Measurements from ENCODE around the gene NALCN. TPM values are rescaled to one million over a fixed set of nuclear protein-coding genes. Genes with fewer than 3 reads are reported as not detected.
A peak's percentile ranks its signal among the peaks of the same experiment; 100 is the strongest.

Gene NALCN
- total and polyA plus RNA-seq, 2 donors (not counting 1 experiment from before 2014, with no cell fraction given), result 1.5 to 2.7 TPM

- peak; percentile 86 to 96 for DNase-seq (ENCODE audit: low read depth in 2 of 2)
- Histone ChIP-seq H3K4me3 (replicated peaks in 1 of 4; ENCODE audit: control extremely low read depth in 1 of 4, insufficient read depth in 1 of 4, low read depth in 3 of 4, low read length in 4 of 4) (no peak overlapping the region), H3K79me2 (ENCODE audit: control insufficient read depth, insufficient read depth, low read length) (peaks cover 12% of the 10 kb centered on the region), H3K27ac (ENCODE audit: insufficient read depth, low read length) (peak overlapping the region; percentile 66), H4K20me1 (ENCODE audit: control insufficient read depth, extremely low read depth, insufficient read depth, low read length) (no peaks in the 10 kb centered on the region), H3K36me3 (ENCODE audit: control insufficient read depth, insufficient read depth, low read length) (no peaks in the 10 kb centered on the region), H3K27me3 (ENCODE audit: control insufficient read depth, insufficient read depth, low read length) (no peaks in the 10 kb centered on the region), H2AFZ (ENCODE audit: low read length) (no peak overlapping the region), H3K9me3 (ENCODE audit: control insufficient read depth, insufficient read depth, low read depth, low read length) (no peaks in the 10 kb centered on the region), H3K9ac (ENCODE audit: insufficient read depth, low read length) (no peak overlapping the region), H3K4me2 (ENCODE audit: extremely low read depth, insufficient read depth, low read length) (peak overlapping the region; percentile 66), H3K4me1 (ENCODE audit: control insufficient read depth, extremely low read depth, insufficient read depth, low read length) (peaks cover 24% of the 10 kb centered on the region)
- TF ChIP-seq CTCF (conservative IDR thresholded peaks at IDR 0.05 in 1 of 2, IDR thresholded peaks at IDR 0.05 in 1 of 2; ENCODE audit: low read depth in 1 of 2, low read length in 2 of 2), result no peak
- no peak for TF ChIP-seq EZH2 (IDR thresholded peaks at IDR 0.05; ENCODE audit: low read length, missing control alignments)
Measured at GRCh38 chr13:101449790-101450748, 33.8 kb upstream of the NALCN start.

GRCh38 chr13:101447852-101448251 lies 31.5 kb upstream of the NALCN start:
- DNase-seq (ENCODE audit: low read depth in 2 of 2), result peak; percentile 36 to 50
- TF ChIP-seq CTCF (conservative IDR thresholded peaks at IDR 0.05 in 1 of 2, IDR thresholded peaks at IDR 0.05 in 1 of 2; ENCODE audit: low read depth in 1 of 2, low read length in 2 of 2), result no peak
- no peak for TF ChIP-seq EZH2 (IDR thresholded peaks at IDR 0.05; ENCODE audit: low read length, missing control alignments)
- H3K4me1 ChIP-seq (ENCODE audit: control insufficient read depth, extremely low read depth, insufficient read depth, low read length), result peaks cover 18% of the 10 kb centered on the region

GRCh38 chr13:101434486-101434885 lies 18.2 kb upstream of the NALCN start:
- TF ChIP-seq CTCF (conservative IDR thresholded peaks at IDR 0.05 in 1 of 2, IDR thresholded peaks at IDR 0.05 in 1 of 2; ENCODE audit: low read depth in 1 of 2, low read length in 2 of 2) (no peak), EZH2 (IDR thresholded peaks at IDR 0.05; ENCODE audit: low read length, missing control alignments) (no peak)
- no peaks in the 10 kb centered on the region for H3K36me3 ChIP-seq (ENCODE audit: control insufficient read depth, insufficient read depth, low read length)
- H3K4me3 ChIP-seq (replicated peaks in 1 of 4; ENCODE audit: control extremely low read depth in 1 of 4, insufficient read depth in 1 of 4, low read depth in 3 of 4, low read length in 4 of 4), result no peak overlapping the region
- H3K4me1 ChIP-seq (ENCODE audit: control insufficient read depth, extremely low read depth, insufficient read depth, low read length), result no peaks in the 10 kb centered on the region
- no peaks in the 10 kb centered on the region for H3K79me2 ChIP-seq (ENCODE audit: control insufficient read depth, insufficient read depth, low read length)
- no peaks in the 10 kb centered on the region for H3K9me3 ChIP-seq (ENCODE audit: control insufficient read depth, insufficient read depth, low read depth, low read length)
- DNase-seq (ENCODE audit: low read depth in 2 of 2), result peak in 1 of 2 donors; percentile 81
- H4K20me1 ChIP-seq (ENCODE audit: control insufficient read depth, extremely low read depth, insufficient read depth, low read length), result no peaks in the 10 kb centered on the region
- H3K27me3 ChIP-seq (ENCODE audit: control insufficient read depth, insufficient read depth, low read length), result no peaks in the 10 kb centered on the region
- no peak overlapping the region for H3K27ac ChIP-seq (ENCODE audit: insufficient read depth, low read length)
- H2AFZ ChIP-seq (ENCODE audit: low read length), result no peak overlapping the region
- no peak overlapping the region for H3K4me2 ChIP-seq (ENCODE audit: extremely low read depth, insufficient read depth, low read length)
- H3K9ac ChIP-seq (ENCODE audit: insufficient read depth, low read length), result no peak overlapping the region

More at GRCh38 chr13:101447852-101448251, 31.5 kb upstream of the NALCN start:
- H2AFZ ChIP-seq (ENCODE audit: low read length), result no peak overlapping the region
- H3K27ac ChIP-seq (ENCODE audit: insufficient read depth, low read length), result no peak overlapping the region
- H3K9me3 ChIP-seq (ENCODE audit: control insufficient read depth, insufficient read depth, low read depth, low read length), result no peaks in the 10 kb centered on the region
- H3K36me3 ChIP-seq (ENCODE audit: control insufficient read depth, insufficient read depth, low read length), result no peaks in the 10 kb centered on the region
- H3K4me3 ChIP-seq (replicated peaks in 1 of 4; ENCODE audit: control extremely low read depth in 1 of 4, insufficient read depth in 1 of 4, low read depth in 3 of 4, low read length in 4 of 4), result no peak overlapping the region
- H3K4me2 ChIP-seq (ENCODE audit: extremely low read depth, insufficient read depth, low read length), result no peak overlapping the region
- H3K9ac ChIP-seq (ENCODE audit: insufficient read depth, low read length), result no peak overlapping the region
- no peaks in the 10 kb centered on the region for H4K20me1 ChIP-seq (ENCODE audit: control insufficient read depth, extremely low read depth, insufficient read depth, low read length)
- peaks cover 4% of the 10 kb centered on the region for H3K79me2 ChIP-seq (ENCODE audit: control insufficient read depth, insufficient read depth, low read length)
- H3K27me3 ChIP-seq (ENCODE audit: control insufficient read depth, insufficient read depth, low read length), result no peaks in the 10 kb centered on the region

Measured in fibroblast of lung (primary cell).